Neuronal stem cell (in vitro differentiated cells): ENCODE data around the gene PARD3.

Source experiments
- DNase-seq: peaks from one replicate; pipeline ENCODE4 v3.0.0-alpha.2; 2013; ENCODE audit warnings: low spot score
- H2AFZ ChIP-seq: one replicate; pipeline ENCODE4 v1.6.1; 2013; ENCODE audit warnings: mild to moderate bottlenecking, low read length, inconsistent platforms
- H2AK5ac ChIP-seq: 2 replicates; pipeline ENCODE4 v1.6.1; 2013; ENCODE audit warnings: low read depth, mild to moderate bottlenecking, inconsistent platforms, low read length, moderate library complexity, mixed read lengths
- H2BK120ac ChIP-seq: 2 replicates; pipeline ENCODE4 v1.6.1; 2013; ENCODE audit warnings: low read depth, mild to moderate bottlenecking, inconsistent platforms, low read length, moderate library complexity, mixed read lengths
- H2BK12ac ChIP-seq: one replicate; pipeline ENCODE4 v1.6.1; 2013; ENCODE audit warnings: low read length, inconsistent platforms
- H2BK15ac ChIP-seq: 2 replicates; pipeline ENCODE4 v1.6.1; 2013; ENCODE audit warnings: mild to moderate bottlenecking, low read length, inconsistent platforms, mixed read lengths
- H2BK5ac ChIP-seq: one replicate; pipeline ENCODE4 v1.6.1; 2013; ENCODE audit warnings: inconsistent platforms, mild to moderate bottlenecking, low read length, moderate library complexity
- H3K14ac ChIP-seq: one replicate; pipeline ENCODE4 v1.6.1; 2013; ENCODE audit warnings: low read length, inconsistent platforms
- H3K18ac ChIP-seq: 2 replicates; pipeline ENCODE4 v1.6.1; 2013; ENCODE audit warnings: low read length, inconsistent platforms
- H3K23ac ChIP-seq: 2 replicates; pipeline ENCODE4 v1.6.1; 2013; ENCODE audit warnings: low read depth, mild to moderate bottlenecking, mixed read lengths, low read length, inconsistent platforms; ENCODE audit not compliant: poor library complexity
- H3K27ac ChIP-seq: replicated peaks from 3 replicates; pipeline ENCODE4 v1.5.1; 2013; ENCODE audit warnings: low read length, inconsistent platforms
- H3K27me3 ChIP-seq, 3 experiments: 2 replicates each; pipeline ENCODE4 v1.6.1; 2013; ENCODE audit warnings: low read length in 3 of 3, mild to moderate bottlenecking in 2 of 3, inconsistent platforms in 1 of 3, low read depth in 1 of 3, mixed read lengths in 1 of 3, moderate library complexity in 1 of 3; ENCODE audit not compliant: control insufficient read depth in 3 of 3, insufficient read depth in 3 of 3
- H3K36me3 ChIP-seq, 2 donors: replicated peaks in 1 of 2; 2 replicates each; pipeline ENCODE4 v1.6.1; 2013; ENCODE audit warnings: low read length in 2 of 2; ENCODE audit not compliant: control insufficient read depth in 2 of 2, insufficient read depth in 2 of 2
- H3K4ac ChIP-seq: 2 replicates; pipeline ENCODE4 v1.6.1; 2013; ENCODE audit warnings: inconsistent platforms, mild to moderate bottlenecking, low read length, moderate library complexity
- H3K4me1 ChIP-seq, 2 donors: 1 replicate in 1 of 2; 2 replicates in 1 of 2; pipeline ENCODE4 v1.6.1; 2013; ENCODE audit warnings: low read length in 2 of 2, low read depth in 1 of 2; ENCODE audit not compliant: control insufficient read depth in 2 of 2, insufficient read depth in 1 of 2
- H3K4me2 ChIP-seq: one replicate; pipeline ENCODE4 v1.6.1; 2013; ENCODE audit warnings: mild to moderate bottlenecking, low read length, inconsistent platforms; ENCODE audit not compliant: insufficient read depth, poor library complexity, severe bottlenecking
- H3K4me3 ChIP-seq, 2 donors: 2 replicates each; pipeline ENCODE4 v1.5.1; 2013; ENCODE audit warnings: low read length in 2 of 2, mild to moderate bottlenecking in 2 of 2, inconsistent platforms in 1 of 2, moderate library complexity in 1 of 2
- H3K79me1 ChIP-seq: one replicate; pipeline ENCODE4 v1.6.1; 2013; ENCODE audit warnings: low read depth, mild to moderate bottlenecking, inconsistent platforms, low read length, moderate library complexity
- H3K9ac ChIP-seq: one replicate; pipeline ENCODE4 v1.6.1; 2013; ENCODE audit warnings: mild to moderate bottlenecking, low read depth, low read length, inconsistent platforms; ENCODE audit not compliant: poor library complexity
- H3K9me3 ChIP-seq, 2 donors: replicated peaks in 1 of 2; 2 replicates each; pipeline versions ENCODE3 to v1.6.1; 2013; ENCODE audit warnings: low read length in 2 of 2, mild to moderate bottlenecking in 2 of 2, inconsistent platforms in 1 of 2, low read depth in 1 of 2, mixed read lengths in 1 of 2, moderate library complexity in 1 of 2; ENCODE audit not compliant: control insufficient read depth in 2 of 2, insufficient read depth in 1 of 2
- H4K8ac ChIP-seq: one replicate; pipeline ENCODE4 v1.6.1; 2013; ENCODE audit warnings: low read depth, mild to moderate bottlenecking, inconsistent platforms, low read length, moderate library complexity
- H4K91ac ChIP-seq: one replicate; pipeline ENCODE4 v1.6.1; 2013; ENCODE audit warnings: low read length, low read depth, mild to moderate bottlenecking, inconsistent platforms; ENCODE audit not compliant: poor library complexity
- WGBS, 2 donors: extraction: QIAGEN DNeasy Blood & Tissue Kit; methylation state at CpG; one replicate each; pipeline ENCODE4 v1.1.7; 2013; ENCODE audit warnings: missing lambda C conversion rate in 2 of 2, mixed read lengths in 1 of 2; ENCODE audit not compliant: insufficient read length in 2 of 2, insufficient replicate concordance in 1 of 2; ENCODE audit errors: extremely low coverage in 2 of 2; 5-methylcytosine and 5-hydroxymethylcytosine counted together

The PARD3 gene

GRCh38 chr10:34746094-34746493 lies 69.0 kb downstream of the PARD3 start:
- no peak overlapping the region for H3K4me2 ChIP-seq
- no peak for DNase-seq
- no peak overlapping the region for H3K27ac ChIP-seq
- H3K27me3 ChIP-seq: no peaks in the 10 kb centered on the region
- H2BK120ac ChIP-seq: no peak overlapping the region
- no peak overlapping the region for H3K18ac ChIP-seq
- no peak overlapping the region for H2AFZ ChIP-seq
- no peaks in the 10 kb centered on the region for H3K9me3 ChIP-seq
- no peaks in the 10 kb centered on the region for H3K79me1 ChIP-seq
- H2BK5ac ChIP-seq: no peak overlapping the region
- H3K4ac ChIP-seq: no peak overlapping the region
- H3K4me1 ChIP-seq: no peaks in the 10 kb centered on the region
- H3K9ac ChIP-seq: no peak overlapping the region
- no peak overlapping the region for H2AK5ac ChIP-seq
- H4K91ac ChIP-seq: no peak overlapping the region
- no CpG with 5 or more reads among the region's 4 CpGs for WGBS, 2 donors
- no peaks in the 10 kb centered on the region for H3K36me3 ChIP-seq
- H3K23ac ChIP-seq: no peak overlapping the region
- H2BK12ac ChIP-seq: no peak overlapping the region
- no peak overlapping the region for H3K14ac ChIP-seq
- no peak overlapping the region for H4K8ac ChIP-seq
- H2BK15ac ChIP-seq: no peak overlapping the region
- H3K4me3 ChIP-seq: no peak overlapping the region

GRCh38 chr10:34745244-34745643 lies 69.9 kb downstream of the PARD3 start:
- peaks cover 3 to 5% of the 10 kb centered on the region in 2 donors for H3K4me1 ChIP-seq

GRCh38 chr10:34744590-34744989 lies 70.5 kb downstream of the PARD3 start:
- H3K27ac ChIP-seq: no peak overlapping the region
- H3K4me2 ChIP-seq: no peak overlapping the region
- H3K23ac ChIP-seq: no peak overlapping the region
- no peak overlapping the region for H4K91ac ChIP-seq
- no peak overlapping the region for H3K4ac ChIP-seq
- H4K8ac ChIP-seq: no peak overlapping the region
- H2BK15ac ChIP-seq: no peak overlapping the region
- no peak overlapping the region for H2BK120ac ChIP-seq
- H3K4me3 ChIP-seq: no peak overlapping the region
- no peak overlapping the region for H3K14ac ChIP-seq
- H2BK5ac ChIP-seq: no peak overlapping the region
- no peaks in the 10 kb centered on the region for H3K36me3 ChIP-seq
- no peak for DNase-seq
- H3K79me1 ChIP-seq: no peaks in the 10 kb centered on the region
- no CpG with 5 or more reads among the region's 3 CpGs for WGBS, 2 donors
- H3K27me3 ChIP-seq: no peaks in the 10 kb centered on the region
- H2AFZ ChIP-seq: no peak overlapping the region
- H2BK12ac ChIP-seq: no peak overlapping the region
- H3K4me1 ChIP-seq: peaks cover 7 to 10% of the 10 kb centered on the region in 2 donors
- H3K18ac ChIP-seq: no peak overlapping the region
- no peak overlapping the region for H2AK5ac ChIP-seq
- no peak overlapping the region for H3K9ac ChIP-seq
- H3K9me3 ChIP-seq: no peaks in the 10 kb centered on the region

More at GRCh38 chr10:34745244-34745643, 69.9 kb downstream of the PARD3 start:
- Histone ChIP-seq H4K8ac (no peak overlapping the region), H2AK5ac (no peak overlapping the region), H3K23ac (no peak overlapping the region), H3K27me3 (no peaks in the 10 kb centered on the region), H3K9me3 (no peaks in the 10 kb centered on the region), H3K79me1 (no peaks in the 10 kb centered on the region), H3K9ac (no peak overlapping the region), H2AFZ (no peak overlapping the region), H2BK15ac (no peak overlapping the region), H3K18ac (no peak overlapping the region), H3K4me2 (no peak overlapping the region), H3K14ac (no peak overlapping the region), H2BK12ac (no peak overlapping the region), H3K36me3 (no peaks in the 10 kb centered on the region), H2BK5ac (no peak overlapping the region), H3K4ac (no peak overlapping the region), H2BK120ac (no peak overlapping the region), H3K27ac (no peak overlapping the region), H3K4me3 (no peak overlapping the region), H4K91ac (no peak overlapping the region)
- WGBS, 2 donors: no CpG with 5 or more reads among the region's 4 CpGs
- no peak for DNase-seq

GRCh38 chr10:34743814-34744213 lies 71.3 kb downstream of the PARD3 start:
- H3K9ac ChIP-seq: no peak overlapping the region

More at GRCh38 chr10:34743814-34744213, 71.3 kb downstream of the PARD3 start:
- Histone ChIP-seq H2BK120ac (no peak overlapping the region), H3K36me3 (no peaks in the 10 kb centered on the region), H2AFZ (no peak overlapping the region), H3K23ac (no peak overlapping the region), H2BK15ac (no peak overlapping the region), H4K8ac (no peak overlapping the region), H4K91ac (no peak overlapping the region), H2AK5ac (no peak overlapping the region), H3K4me1 (peaks cover 9 to 17% of the 10 kb centered on the region in 2 donors), H2BK12ac (no peak overlapping the region), H3K4me2 (no peak overlapping the region), H2BK5ac (no peak overlapping the region), H3K4me3 (no peak overlapping the region), H3K4ac (no peak overlapping the region), H3K27me3 (no peaks in the 10 kb centered on the region), H3K9me3 (no peaks in the 10 kb centered on the region), H3K18ac (no peak overlapping the region), H3K27ac (no peak overlapping the region), H3K79me1 (no peaks in the 10 kb centered on the region), H3K14ac (no peak overlapping the region)
- DNase-seq: no peak
- no CpG with 5 or more reads among the region's 7 CpGs for WGBS, 2 donors
